Activated naive CD4-positive, alpha-beta T cell treated with anti-CD3 and anti-CD28 coated beads, Interleukin-2, amount 50 U/mL, for 72 hours (primary cell): ENCODE measurements around the gene IFFO2. TPM values are rescaled to one million over a fixed set of nuclear protein-coding genes. Genes with fewer than 3 reads are reported as not detected.

Source experiments
- ATAC-seq, 2 donors: fragments of 150-1000 bp; cut with Tn5 transposase; 2 replicates each; pipeline ENCODE4 v1.10.0; 2021; ENCODE audit warnings: mild to moderate bottlenecking in 2 of 2, moderate library complexity in 2 of 2
- DNase-seq, 2 donors: peaks; one replicate each; pipeline ENCODE4 v3.0.0; 2021 to 2022; ENCODE audit warnings: low spot score in 2 of 2
- H3K27ac Mint-ChIP-seq, 2 donors: one replicate each; pipeline ENCODE4 v1.8.0; 2022; ENCODE audit warnings: mild to moderate bottlenecking in 2 of 2, mixed read lengths in 2 of 2
- H3K36me3 Mint-ChIP-seq, 2 donors: one replicate each; pipeline ENCODE4 v1.8.0; 2022; ENCODE audit warnings: mixed read lengths in 2 of 2
- H3K9me3 Mint-ChIP-seq, 2 donors: one replicate each; pipeline ENCODE4 v1.8.0; 2022; ENCODE audit warnings: mixed read lengths in 2 of 2
- total RNA-seq, 2 donors: library from RNA; stranded (reverse); gene quantifications; one replicate each; pipeline ENCODE4 v1.2.3, GENCODE V29; 2022

IFFO2 gene
- total RNA-seq, 2 donors from 2014 or later: 27.3 to 41.7 TPM

GRCh38 chr1:18934205-18935000 lies 22.1 kb downstream of the IFFO2 start:
- H3K9me3 Mint-ChIP-seq: no peaks in the 10 kb centered on the region
- DNase-seq (no peak), ATAC-seq (peak in 1 of 2 donors; percentile 58)
- no peaks in the 10 kb centered on the region for H3K36me3 Mint-ChIP-seq
- H3K27ac Mint-ChIP-seq: peak overlapping the region in 1 of 2 donors; percentile 57

- no peak for ATAC-seq
- Mint-ChIP-seq H3K36me3 (no peaks in the 10 kb centered on the region), H3K27ac (peak overlapping the region; percentile 22 to 72), H3K9me3 (no peaks in the 10 kb centered on the region)
- DNase-seq: no peak
Measured at GRCh38 chr1:18932879-18933278, 23.6 kb downstream of the IFFO2 start.

- Mint-ChIP-seq H3K9me3 (no peaks in the 10 kb centered on the region), H3K27ac (peak overlapping the region; percentile 5 to 72), H3K36me3 (no peaks in the 10 kb centered on the region)
- ATAC-seq: peak in 1 of 2 donors; percentile 21
- DNase-seq: no peak
Measured at GRCh38 chr1:18932387-18932786, 24.1 kb downstream of the IFFO2 start.

- ATAC-seq (no peak), DNase-seq (no peak)
- peak overlapping the region in 1 of 2 donors; percentile 37 for H3K27ac Mint-ChIP-seq
- H3K9me3 Mint-ChIP-seq: no peaks in the 10 kb centered on the region
- H3K36me3 Mint-ChIP-seq: no peaks in the 10 kb centered on the region
Measured at GRCh38 chr1:18931730-18932129, 24.7 kb downstream of the IFFO2 start.

- H3K9me3 Mint-ChIP-seq: peaks cover 4 to 6% of the 10 kb centered on the region in 2 donors
- ATAC-seq (no peak), DNase-seq (no peak)
- peak overlapping the region; percentile 8 to 36 for H3K27ac Mint-ChIP-seq
- H3K36me3 Mint-ChIP-seq: peaks cover 5 to 10% of the 10 kb centered on the region in 2 donors
Measured at GRCh38 chr1:18929686-18930085, 26.8 kb downstream of the IFFO2 start.

- H3K27ac Mint-ChIP-seq: no peak overlapping the region
- DNase-seq: no peak
- H3K36me3 Mint-ChIP-seq: peaks cover 5 to 10% of the 10 kb centered on the region in 2 donors
- no peak for ATAC-seq
- peaks cover 4 to 6% of the 10 kb centered on the region in 2 donors for H3K9me3 Mint-ChIP-seq
Measured at GRCh38 chr1:18928985-18929384, 27.5 kb downstream of the IFFO2 start.

- H3K9me3 Mint-ChIP-seq: peaks cover 4 to 6% of the 10 kb centered on the region in 2 donors
- ATAC-seq: no peak
Measured at GRCh38 chr1:18928406-18928805, 28.1 kb downstream of the IFFO2 start.

GRCh38 chr1:18927654-18928272 lies 28.7 kb downstream of the IFFO2 start:
- peak overlapping the region; percentile 98 to 99 for H3K27ac Mint-ChIP-seq
- DNase-seq: no peak
- peak; percentile 23 to 41 for ATAC-seq
- peaks cover 4 to 6% of the 10 kb centered on the region in 2 donors for H3K9me3 Mint-ChIP-seq
- H3K36me3 Mint-ChIP-seq: peaks cover 5 to 10% of the 10 kb centered on the region in 2 donors

More at GRCh38 chr1:18928406-18928805, 28.1 kb downstream of the IFFO2 start:
- DNase-seq: no peak
- H3K36me3 Mint-ChIP-seq: peaks cover 5 to 10% of the 10 kb centered on the region in 2 donors
- H3K27ac Mint-ChIP-seq: peak overlapping the region; percentile 98 to 99

GRCh38 chr1:18927082-18927653 lies 29.3 kb downstream of the IFFO2 start:
- Mint-ChIP-seq H3K36me3 (peaks cover 5 to 10% of the 10 kb centered on the region in 2 donors), H3K9me3 (peaks cover 4 to 6% of the 10 kb centered on the region in 2 donors), H3K27ac (peak overlapping the region; percentile 98 to 99)
- DNase-seq: peak in 1 of 2 donors; percentile 33
- peak; percentile 43 to 57 for ATAC-seq

GRCh38 chr1:18926315-18927081 lies 30.0 kb downstream of the IFFO2 start:
- peak overlapping the region; percentile 98 to 99 for H3K27ac Mint-ChIP-seq
- DNase-seq (peak; percentile 81 to 93), ATAC-seq (peak; percentile 90 to 91)
- peaks cover 5 to 10% of the 10 kb centered on the region in 2 donors for H3K36me3 Mint-ChIP-seq
- peaks cover 4 to 6% of the 10 kb centered on the region in 2 donors for H3K9me3 Mint-ChIP-seq

- ATAC-seq (no peak), DNase-seq (no peak)
- Mint-ChIP-seq H3K36me3 (peaks cover 5 to 10% of the 10 kb centered on the region in 2 donors), H3K9me3 (peaks cover 4 to 6% of the 10 kb centered on the region in 2 donors), H3K27ac (peak overlapping the region; percentile 6 to 23)
Measured at GRCh38 chr1:18925279-18925678, 31.2 kb downstream of the IFFO2 start.

GRCh38 chr1:18924221-18924691 lies 32.2 kb downstream of the IFFO2 start:
- ATAC-seq: no peak
- peaks cover 4 to 6% of the 10 kb centered on the region in 2 donors for H3K9me3 Mint-ChIP-seq
- H3K36me3 Mint-ChIP-seq: peaks cover 5 to 10% of the 10 kb centered on the region in 2 donors
- no peak for DNase-seq
- H3K27ac Mint-ChIP-seq: no peak overlapping the region

- Mint-ChIP-seq H3K27ac (no peak overlapping the region), H3K9me3 (peaks cover 4 to 6% of the 10 kb centered on the region in 2 donors), H3K36me3 (peaks cover 5 to 10% of the 10 kb centered on the region in 2 donors)
- DNase-seq (no peak), ATAC-seq (no peak)
Measured at GRCh38 chr1:18923756-18924211, 32.7 kb downstream of the IFFO2 start.

GRCh38 chr1:18922848-18923755 lies 33.4 kb downstream of the IFFO2 start:
- no peak for ATAC-seq
- Mint-ChIP-seq H3K36me3 (peaks cover 5 to 10% of the 10 kb centered on the region in 2 donors), H3K27ac (peak overlapping the region in 1 of 2 donors; percentile 2), H3K9me3 (peaks cover 4 to 6% of the 10 kb centered on the region in 2 donors)
- no peak for DNase-seq

- no peak for ATAC-seq
- Mint-ChIP-seq H3K36me3 (peaks cover 5 to 10% of the 10 kb centered on the region in 2 donors), H3K27ac (no peak overlapping the region), H3K9me3 (peaks cover 4 to 6% of the 10 kb centered on the region in 2 donors)
- DNase-seq: no peak
Measured at GRCh38 chr1:18922319-18922726, 34.2 kb downstream of the IFFO2 start.
